ENCODE measurements around the gene NHLRC3.
"Not testable (repeated sequence)": the region's sequence is repeated elsewhere in the genome, so short reads cannot be mapped to it uniquely, and the experiment has no call there.

Gene NHLRC3, protein sequence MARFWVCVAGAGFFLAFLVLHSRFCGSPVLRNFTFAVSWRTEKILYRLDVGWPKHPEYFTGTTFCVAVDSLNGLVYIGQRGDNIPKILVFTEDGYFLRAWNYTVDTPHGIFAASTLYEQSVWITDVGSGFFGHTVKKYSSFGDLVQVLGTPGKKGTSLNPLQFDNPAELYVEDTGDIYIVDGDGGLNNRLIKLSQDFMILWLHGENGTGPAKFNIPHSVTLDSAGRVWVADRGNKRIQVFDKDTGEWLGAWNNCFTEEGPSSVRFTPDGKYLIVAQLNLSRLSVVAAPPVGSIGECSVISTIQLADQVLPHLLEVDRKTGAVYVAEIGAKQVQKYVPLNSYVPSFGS

DNA sequence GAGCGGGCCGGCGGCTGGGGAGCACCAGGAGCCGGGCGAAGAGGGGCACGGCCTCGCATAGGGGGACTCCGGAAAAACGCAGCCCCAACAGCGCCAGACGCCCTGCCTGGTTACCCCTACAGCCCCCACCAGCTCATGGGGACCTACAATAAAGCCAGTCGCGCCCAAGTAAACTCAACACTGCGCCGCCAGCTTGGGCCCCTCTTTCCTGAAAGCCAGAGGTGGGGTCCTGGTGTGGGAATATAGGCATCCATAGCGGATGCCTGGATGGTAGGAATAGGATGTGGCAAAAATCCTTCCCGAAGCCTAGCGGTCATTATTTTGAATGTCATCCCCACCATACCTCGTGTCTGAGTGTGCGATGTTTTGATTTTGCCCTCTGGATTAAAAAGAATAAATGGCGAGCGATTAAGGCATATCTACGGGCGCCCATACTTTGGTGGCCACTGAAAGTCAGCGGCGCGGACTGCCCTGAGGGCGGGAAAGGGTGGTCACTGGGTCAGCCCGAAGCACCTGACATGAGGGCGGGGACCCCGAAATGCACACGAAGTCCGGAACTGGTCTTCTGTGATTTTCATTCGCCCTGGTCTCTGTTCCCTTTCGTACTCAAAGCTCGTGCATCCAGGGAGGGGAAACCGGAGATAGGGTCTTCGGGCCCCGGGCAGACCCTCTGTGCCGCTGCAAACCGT is at the start of gene NHLRC3, which contains the start of gene PROSER1:
Gene NHLRC3 (plus strand): TSS at position 577 of the 689 bp plus-strand sequence. CDS start 184 bp downstream, outside the sequence.
Gene PROSER1 (minus strand): TSS at position 210 of the 689 bp plus-strand sequence. CDS start 847 bp downstream, outside the sequence.
- DNase-seq = peak; percentile 98

DNA sequence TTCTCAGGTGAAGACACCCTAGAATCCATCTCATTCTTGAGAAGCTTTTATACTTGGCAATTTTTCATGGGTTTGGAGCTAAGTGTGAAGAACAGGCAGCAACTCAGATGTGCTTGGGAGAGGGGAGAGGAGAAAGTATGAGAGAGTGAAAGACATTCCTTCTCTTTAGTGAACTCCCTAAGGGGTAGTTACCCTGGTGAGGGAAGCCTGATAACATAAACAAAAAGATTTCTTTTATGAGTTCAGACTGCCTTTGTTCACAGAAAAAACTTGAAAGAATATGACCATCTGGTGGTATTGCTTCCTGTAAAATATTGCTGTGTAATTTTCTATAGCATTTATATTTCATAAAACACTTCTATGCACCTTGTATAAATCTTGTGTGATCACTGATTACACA is 47.6 kb upstream of the NHLRC3 start, which contains the start of gene STOML3:
Gene STOML3 (minus strand): TSS at position 139 of the 400 bp plus-strand sequence. CDS start 110 bp downstream, at position 29.
- DNase-seq = no peak

DNA sequence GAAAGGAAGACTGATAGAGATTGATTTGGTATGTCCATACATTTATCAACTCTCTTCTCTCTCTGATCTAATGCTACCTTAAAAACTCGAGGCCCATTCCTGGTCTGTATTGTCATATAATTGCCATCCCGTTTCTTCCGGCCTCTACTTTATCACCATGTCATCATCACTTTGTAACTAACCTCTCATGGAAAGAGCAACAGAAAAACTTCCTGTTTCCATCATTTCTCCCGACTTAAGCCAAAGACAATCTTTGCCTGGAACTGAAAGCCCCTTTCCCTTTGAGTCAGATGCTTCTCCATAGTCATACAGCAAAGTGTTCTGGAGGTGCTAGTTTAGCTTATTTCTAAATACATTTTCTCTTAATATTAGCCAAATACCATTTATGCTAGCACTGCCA is 44.9 kb upstream of the NHLRC3 start:
- no peak for DNase-seq

DNA sequence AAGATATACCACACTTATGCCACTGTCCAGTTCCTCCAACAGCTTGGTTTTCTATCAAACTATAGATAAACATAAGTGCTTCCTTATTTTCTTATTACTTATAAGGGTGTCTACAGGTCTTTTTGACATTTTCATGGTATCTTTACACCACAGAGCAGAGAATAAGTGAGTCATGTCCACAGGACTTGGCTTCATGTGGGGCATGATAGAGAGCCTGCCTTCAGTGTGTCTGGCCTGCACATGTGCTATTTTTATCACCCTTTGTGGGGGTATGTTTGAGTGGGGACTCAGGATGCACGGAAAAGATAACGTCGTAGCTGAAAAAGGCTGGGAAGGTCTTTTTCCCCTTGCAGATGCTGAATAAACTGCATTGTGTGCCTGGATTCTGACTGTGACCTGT is 39.5 kb upstream of the NHLRC3 start:
- DNase-seq = no peak

DNA sequence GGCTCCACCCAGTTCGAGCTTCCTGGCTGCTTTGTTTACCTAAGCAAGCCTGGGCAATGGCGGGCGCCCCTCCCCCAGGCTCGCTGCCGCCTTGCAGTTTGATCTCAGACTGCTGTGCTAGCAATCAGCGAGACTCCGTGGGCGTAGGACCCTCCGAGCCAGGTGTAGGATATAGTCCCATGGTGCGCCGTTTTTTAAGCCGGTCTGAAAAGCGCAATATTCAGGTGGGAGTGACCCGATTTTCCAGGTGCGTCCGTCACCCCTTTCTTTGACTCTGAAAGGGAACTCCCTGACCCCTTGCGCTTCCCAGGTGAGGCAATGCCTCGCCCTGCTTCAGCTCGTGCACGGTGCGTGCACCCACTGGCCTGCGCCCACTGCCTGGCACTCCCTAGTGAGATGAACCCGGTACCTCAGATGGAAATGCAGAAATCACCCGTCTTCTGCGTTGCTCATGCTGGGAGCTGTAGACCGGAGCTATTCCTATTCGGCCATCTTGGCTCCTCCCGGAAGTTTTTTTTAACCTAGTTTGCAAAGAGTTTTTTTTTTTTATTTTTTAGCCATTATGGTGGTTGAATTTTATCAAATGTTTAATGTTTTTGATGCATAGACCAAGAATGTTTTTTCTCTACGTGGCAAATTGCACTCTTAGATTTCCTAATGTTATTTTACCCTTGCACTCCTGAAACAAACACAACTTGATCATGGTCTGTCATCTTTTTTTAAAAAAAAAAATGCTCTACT is 31.7 kb upstream of the NHLRC3 start:
- not testable (repeated sequence) for DNase-seq

DNA sequence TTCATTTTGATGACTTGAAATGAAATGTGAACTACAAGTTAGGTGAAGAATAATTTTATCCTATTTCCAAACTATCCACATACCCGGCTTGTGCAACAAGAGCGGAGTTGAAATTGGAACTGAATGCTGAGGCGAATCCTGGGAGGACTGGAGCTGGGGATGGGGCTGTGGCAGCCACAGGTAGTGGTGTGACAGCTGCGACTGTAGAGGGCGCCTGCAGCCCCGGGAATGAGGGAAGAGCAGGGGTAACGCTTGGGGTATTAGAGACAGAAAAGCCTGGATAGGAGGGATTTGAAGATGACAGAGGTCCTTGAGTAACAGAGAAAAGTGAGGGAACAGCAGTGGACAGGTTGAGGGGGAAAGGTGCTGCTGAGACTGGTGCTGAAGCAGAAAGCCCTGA is 25.6 kb upstream of the NHLRC3 start:
- no peak for DNase-seq

DNA sequence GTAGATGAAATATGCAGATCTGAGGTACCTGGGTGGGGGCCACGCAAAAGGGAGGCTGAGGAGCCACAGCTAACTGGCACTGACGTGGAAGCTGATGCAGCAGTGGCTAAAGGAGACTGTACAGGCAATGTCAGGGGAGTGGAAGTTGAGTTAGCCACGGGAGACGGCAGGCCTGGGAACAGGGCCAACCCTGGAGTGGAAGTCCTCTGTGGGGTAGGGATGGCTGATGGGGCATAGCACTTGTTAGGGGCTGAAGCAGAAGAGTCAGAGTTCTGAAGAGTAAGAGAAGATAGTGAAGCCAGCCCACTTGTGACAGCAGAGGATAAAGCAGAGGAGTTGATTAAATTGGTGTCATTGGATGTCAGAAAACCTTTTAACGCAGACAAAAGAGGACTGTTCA is 24.8 kb upstream of the NHLRC3 start:
- DNase-seq = no peak

DNA sequence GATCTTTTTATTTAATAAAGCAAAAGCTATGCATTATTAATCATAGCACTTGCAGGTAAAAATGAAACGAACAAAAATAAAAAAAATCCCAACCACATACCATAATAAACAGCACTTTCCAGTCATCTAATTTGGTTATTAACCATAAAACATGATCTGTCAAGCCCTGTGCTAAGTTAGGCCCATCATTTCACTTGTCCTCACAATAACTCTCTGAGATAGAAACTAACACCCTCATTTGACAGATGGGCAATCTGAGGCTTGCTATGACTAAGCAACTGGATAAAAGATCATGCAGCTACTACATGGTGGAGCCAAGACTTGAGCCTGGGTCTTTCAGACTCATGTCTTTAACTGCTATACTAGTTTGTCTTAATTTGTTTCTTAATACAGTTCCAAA is 22.2 kb upstream of the NHLRC3 start:
- no peak for DNase-seq

DNA sequence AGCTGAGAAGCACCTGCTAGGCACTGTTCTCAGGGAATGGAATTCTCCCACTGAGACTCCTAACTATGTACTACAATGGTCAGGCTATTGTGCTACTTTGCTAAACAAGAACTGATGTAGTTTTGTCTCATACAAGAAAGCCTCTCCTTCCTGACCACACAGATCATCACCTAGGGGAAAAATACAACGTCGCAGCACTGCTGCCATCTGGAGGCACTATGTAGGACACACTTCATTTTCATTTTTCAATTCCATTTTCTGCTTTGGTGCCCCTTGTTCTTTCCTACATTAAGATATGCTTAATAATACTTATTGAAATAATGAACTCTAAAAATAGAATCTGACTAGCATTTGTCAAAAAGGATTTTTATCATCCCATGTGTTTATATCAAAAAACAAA is 21.5 kb upstream of the NHLRC3 start:
- DNase-seq = peak; percentile 58

DNA sequence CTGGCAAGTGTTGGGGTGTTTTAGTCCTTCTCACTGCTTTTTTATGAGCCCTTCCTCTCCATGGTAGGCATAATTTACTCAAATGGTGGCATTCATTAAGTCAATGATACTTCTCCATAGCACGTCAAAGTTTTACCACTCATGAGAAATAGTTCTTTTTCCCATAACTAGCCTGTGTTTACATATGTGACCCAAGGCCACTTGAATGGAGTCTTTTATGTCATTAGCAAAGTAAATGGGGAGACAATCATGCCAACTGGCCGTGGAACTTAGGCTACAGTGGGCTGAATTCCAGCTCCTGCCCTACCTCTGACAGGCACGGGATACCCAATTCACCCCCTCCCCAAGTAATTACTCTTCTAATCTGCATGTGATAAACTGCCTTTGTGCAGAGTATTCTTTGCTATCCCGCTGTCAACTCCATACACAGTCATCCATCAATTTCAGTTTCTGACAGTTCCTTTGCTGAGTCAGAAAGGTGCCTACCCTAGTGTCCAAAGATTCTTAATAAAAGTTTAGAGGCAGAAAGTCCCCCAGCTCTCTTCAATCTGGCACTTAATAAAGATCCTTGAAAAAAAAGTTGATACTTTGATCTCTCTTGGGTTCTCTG is 17.3 kb upstream of the NHLRC3 start:
- no peak for DNase-seq

DNA sequence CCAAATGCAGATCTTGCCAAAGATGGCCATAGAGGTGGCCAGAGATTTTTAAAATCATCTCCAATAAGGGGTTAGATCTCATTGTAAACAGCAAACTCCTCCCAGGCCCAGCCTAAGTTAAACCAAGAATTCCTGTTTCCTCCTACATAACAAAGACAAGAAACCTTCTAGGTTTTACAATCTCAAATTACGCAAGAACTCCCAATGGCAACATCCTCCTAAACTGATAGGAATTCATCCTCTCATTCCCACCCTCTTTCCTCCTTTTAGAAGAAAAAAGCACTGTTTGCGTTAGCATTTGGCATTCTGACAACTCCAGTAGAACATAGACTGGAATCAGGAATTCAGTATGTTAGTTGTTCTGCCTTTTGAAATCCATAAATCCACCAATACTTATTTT is 14.9 kb upstream of the NHLRC3 start:
- no peak for DNase-seq

DNA sequence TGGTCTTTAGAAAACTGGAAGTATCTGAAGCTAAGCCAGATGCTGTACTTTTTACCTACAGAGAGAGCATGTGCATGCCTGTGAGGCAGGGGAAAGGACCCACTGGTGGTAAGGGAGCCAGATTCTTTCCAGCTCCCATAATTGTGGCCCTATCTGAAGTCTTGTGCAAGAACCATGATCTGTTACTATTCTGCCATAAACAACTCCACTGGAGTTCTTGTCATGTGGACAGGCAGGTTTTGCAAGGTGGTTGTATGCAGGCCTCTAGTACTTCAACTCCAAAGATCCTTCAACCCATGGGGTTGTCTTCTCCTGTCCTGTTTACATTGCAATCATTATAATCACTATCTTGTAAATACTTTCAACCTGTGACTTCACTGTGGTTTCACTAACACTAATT is 14.5 kb upstream of the NHLRC3 start:
- no peak for DNase-seq

DNA sequence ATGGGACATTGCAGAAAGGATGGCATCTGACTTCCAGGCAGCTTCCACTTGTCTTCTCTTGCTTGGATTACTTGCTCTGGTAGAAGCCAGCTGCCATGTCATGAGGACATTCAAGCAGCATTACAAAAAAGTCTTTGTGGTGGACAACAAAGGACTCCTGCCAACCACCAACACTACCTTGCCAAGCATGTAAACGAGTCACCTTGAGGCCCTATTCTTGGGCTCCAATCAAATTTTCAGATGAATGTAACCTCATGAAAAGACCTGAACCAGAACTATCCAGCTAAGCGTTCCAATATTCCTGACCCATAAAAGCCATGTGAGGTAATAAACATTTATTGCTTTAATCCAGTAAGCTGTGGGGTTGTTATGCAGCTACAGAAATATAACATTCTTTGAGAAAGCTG is 12.8 kb upstream of the NHLRC3 start:
- peak; percentile 17 for DNase-seq

DNA sequence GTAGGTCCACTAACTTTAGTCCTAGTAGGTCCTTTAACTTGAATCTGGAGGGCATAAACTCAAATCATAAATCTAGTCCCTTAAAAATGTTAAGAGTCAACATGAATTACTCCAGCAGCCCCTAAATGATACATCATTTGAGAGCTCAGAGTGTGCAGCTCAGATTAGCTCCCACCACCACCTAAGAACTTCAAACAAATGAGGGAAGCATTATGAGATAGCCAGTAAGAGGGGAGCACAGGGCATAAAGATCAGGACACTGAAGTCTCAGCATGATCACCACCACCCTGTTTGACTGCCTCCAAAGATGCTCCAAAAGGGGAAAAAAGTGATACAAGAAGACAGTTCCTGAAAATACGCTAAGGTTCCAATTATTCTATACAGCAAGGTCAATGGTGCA is 6.1 kb upstream of the NHLRC3 start:
- DNase-seq = no peak

DNA sequence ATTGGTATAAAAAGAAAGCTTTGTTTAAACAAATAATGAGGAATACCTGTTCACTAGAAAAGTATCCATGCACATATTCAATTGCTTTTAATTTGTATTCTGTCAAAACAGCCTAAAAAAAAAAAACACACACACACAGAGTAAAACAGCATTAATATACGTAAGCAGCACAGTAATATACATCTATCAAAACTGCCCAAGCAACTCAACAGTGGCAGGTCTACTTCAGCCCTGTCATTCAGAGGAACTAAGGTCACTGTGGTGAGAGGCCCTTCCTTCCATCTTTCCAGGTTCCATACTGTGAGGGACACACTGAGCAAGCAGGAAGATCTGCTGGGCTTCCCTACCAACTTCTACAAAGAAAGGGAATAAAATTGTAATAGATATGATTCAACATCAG is 4.2 kb upstream of the NHLRC3 start:
- no peak for DNase-seq

DNA sequence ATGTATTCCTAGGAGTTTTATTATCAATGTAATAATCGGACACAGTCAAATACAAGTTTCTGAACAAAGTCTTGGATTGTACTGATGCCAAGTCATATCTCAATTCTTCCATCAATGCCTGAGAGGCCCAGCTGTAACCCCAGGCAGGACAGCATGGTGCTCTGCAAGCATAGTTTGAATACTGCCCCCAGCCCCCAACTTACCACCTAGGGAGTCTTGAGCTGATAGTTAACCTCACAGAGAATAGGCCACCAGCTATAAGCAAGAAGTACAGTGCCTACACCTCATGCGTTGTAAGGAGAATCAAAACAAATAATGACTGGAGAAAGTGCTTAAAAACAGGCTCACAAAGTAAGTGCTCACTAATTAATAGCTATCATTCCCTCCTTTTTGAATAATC is 3.1 kb upstream of the NHLRC3 start:
- peak; percentile 69 for DNase-seq

DNA sequence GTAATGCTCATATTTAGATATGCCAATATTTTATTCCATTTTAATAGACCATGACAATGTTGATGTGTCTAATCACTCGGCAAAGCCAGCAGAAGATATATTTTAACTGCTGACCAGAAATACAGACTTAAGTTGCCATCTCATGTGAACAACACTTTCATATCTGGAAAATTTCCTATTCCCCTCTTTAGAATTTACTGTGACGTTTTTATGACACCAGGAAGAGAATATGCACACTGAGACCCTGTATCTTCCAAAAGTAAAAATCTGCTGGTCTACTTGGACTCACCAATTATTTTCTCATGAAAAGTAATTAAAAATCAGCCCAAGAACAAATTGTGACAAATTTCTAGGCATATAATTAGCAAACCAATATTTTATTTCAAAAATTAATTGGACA is 2.5 kb upstream of the NHLRC3 start:
- no peak for DNase-seq

DNA sequence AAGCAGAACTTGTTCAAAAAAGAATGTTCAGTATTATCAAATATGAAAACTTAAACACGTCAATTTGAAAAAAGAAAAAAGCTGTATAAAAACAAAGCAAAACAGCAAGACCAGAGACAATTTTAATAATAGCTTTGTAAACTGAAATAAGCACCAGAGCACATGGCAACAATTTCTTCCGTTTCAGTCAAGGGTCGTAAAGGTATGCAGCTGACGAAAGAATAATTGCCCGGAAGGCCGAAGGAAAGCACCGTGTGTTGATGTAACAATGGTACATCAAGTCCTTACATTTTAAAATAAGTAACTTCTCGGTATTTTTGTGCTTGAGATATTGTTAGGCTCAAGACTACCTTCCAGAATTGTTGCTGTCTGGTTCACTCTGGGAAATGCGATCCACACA is 2.0 kb upstream of the NHLRC3 start:
- DNase-seq = peak; percentile 46

DNA sequence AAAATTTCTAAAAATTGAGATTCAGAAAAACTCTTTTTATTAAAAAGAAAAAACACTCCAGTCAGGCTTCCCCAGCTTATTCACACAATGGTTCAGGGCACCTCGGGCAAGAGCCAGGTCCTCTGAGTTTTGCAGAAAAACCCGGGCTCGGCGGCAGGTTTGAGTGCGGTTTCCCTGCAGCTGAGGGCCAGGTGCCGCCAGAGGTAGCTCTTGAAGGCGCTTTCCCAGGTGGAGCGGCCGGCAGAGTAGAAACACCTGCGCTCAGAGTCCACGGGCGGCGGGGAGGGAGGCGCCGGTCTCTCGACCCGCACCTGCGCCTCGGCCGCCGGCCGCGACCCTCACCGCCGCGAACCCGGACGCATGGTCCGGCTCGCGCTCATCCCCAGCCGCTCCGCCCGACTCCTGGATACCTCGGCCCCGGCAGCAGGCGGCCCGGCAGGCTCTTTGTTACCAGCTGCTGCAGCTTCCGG is 811 bp upstream of the NHLRC3 start:
- DNase-seq = no peak

DNA sequence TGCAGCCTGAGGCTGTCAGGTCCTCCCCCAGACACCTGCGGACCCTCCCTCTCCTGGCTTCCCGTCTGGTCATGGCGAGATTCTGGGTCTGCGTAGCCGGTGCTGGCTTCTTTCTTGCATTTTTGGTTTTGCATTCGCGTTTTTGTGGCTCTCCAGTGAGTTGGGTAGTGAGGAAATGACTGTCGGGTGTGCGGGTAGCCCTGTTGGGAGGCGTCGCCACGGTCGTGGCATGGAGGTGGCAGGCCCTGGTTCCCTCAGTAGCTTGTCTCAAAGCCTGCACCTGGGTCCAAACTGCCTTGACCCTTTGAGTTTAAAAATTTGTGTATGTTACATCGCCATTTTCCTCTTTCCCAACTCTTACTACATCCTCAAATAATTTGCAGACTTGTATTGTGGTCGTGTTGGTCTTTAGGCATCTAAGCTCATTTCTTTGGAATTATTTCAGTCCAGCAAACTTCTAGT is 344 bp downstream of the NHLRC3 start:
- peak; percentile 61 for DNase-seq

DNA sequence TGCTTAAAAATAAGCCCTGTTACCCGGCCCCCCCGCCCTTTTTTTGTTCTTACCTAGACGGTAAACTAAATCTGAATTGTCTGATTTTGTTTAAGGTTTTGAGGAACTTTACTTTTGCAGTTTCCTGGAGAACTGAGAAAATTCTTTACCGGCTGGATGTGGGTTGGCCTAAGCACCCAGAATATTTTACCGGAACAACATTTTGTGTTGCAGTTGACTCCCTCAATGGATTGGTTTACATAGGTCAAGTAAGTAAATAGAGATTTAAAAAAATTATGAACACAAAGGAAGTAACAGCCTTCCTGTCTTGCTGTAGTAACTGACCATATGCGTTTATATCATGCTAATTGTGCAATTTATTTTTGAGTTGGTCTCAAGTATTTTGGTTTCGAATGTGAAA is 785 bp downstream of the NHLRC3 start:
- peak; percentile 38 for DNase-seq

DNA sequence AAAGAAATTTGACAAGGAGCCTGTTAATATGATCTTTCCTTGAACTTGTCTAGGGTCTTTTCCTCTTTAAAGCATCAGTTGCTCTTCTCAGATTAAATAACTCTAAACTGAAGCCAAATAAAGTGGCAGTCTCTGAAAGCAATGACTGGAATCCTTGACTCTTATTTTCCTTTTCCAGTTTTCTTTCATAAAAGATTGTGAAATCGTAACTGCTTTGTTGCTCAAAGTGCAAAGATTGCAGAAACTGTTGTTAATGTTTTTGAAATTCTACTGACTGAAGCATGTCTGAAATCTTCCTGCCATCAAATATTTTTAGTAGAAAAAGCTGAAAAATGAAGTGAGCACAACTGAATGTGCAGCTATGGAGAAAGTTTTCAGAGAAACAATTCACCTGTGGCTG is 1.9 kb downstream of the NHLRC3 start:
- no peak for DNase-seq

DNA sequence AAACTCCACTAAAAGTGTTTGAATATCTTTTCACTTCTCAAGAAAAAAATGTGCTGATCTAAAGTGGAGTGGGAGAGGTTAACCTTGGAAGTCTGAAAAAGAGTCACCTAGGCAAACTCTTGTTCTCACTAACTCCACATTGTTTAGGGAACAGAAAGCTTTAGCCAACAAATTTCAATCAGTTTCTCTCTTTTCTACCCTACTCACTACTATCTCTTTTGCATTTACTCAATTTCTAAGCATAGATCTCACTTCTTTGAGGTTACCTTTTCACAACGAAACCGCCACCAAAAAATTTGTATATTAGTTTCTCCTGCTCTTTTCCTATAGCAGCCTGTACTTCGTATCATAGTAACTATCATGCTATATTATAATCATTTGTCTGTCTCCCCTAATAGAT is 6.3 kb downstream of the NHLRC3 start:
- no peak for DNase-seq
